ENCODE data around the gene ACSBG1. TPM values are rescaled to one million over a fixed set of nuclear protein-coding genes. Genes with fewer than 3 reads are reported as not detected.

The ACSBG1 gene
- total RNA-seq, 2 donors from 2014 or later = not detected

DNA sequence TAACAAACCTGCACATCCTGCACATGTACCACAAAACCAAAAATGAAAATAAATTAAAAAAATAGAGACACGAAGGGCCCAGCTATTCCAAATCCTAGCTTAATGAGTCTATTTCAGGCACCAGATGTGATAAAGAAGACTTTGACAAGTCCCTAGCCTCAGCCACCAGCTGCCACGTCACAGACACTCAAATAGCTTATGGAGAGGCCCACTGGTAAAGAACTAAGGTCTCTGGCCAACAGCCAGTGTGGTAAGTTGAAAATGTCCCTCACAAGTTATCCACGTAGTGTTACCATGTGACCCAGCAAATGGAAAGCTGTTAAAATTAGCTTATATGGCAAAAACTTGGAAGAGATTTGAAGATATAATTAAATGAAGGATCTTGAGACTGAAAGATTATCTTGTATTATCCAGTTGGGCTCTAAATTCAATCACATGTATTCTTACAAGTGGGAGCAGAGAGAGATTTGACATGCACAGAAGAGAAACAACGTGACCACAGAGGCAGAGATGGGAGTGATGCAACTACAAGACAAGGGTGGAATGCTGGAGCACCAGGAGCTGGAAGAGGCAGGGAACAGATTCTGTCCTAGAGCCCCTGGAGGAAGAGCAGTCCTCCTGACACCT is 10.9 kb downstream of the ACSBG1 start:
- no peak overlapping the region for H3K27ac ChIP-seq
- no peak for ATAC-seq (ENCODE audit: insufficient number of reproducible peaks, low FRiP score, low read depth)

DNA sequence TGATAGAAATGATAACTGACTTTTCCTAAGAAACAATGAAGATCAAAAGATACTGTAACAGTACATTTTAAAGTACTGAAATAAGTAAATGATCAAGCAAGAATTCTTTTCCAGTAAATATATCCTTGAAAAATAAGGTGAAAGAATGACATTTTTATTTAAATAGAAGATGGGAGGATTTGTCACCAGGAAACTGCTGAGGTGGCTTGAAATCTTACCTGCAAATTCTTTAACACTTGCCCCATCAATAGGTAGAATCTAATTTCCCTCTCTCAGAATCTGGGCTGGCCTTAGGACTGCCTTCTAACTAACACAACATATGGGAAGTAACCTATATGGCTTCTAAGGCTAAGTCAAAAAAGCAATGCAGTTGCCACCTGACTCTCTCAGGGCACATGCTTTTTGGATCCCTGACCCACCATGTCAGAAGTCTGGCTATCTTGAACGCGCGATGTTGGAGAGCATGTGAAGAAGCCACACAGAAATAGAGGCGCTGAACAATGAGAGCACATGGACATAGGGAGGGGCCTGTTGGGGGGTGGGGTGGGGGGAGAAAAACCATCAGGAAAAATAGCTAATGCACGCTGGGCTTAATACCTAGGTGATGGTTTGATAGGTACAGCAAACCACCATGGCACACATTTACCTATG is 11.5 kb downstream of the ACSBG1 start:
- TF ChIP-seq, protein P1, sequence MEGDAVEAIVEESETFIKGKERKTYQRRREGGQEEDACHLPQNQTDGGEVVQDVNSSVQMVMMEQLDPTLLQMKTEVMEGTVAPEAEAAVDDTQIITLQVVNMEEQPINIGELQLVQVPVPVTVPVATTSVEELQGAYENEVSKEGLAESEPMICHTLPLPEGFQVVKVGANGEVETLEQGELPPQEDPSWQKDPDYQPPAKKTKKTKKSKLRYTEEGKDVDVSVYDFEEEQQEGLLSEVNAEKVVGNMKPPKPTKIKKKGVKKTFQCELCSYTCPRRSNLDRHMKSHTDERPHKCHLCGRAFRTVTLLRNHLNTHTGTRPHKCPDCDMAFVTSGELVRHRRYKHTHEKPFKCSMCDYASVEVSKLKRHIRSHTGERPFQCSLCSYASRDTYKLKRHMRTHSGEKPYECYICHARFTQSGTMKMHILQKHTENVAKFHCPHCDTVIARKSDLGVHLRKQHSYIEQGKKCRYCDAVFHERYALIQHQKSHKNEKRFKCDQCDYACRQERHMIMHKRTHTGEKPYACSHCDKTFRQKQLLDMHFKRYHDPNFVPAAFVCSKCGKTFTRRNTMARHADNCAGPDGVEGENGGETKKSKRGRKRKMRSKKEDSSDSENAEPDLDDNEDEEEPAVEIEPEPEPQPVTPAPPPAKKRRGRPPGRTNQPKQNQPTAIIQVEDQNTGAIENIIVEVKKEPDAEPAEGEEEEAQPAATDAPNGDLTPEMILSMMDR (IDR thresholded peaks at IDR 0.05) = no peak
- H3K4me1 ChIP-seq (ENCODE audit: control insufficient read depth in 1 of 2, low read depth in 2 of 2) = no peaks in the 10 kb centered on the region
- DNase-seq (ENCODE audit: low spot score) = no peak
- no peaks in the 10 kb centered on the region for H3K27me3 ChIP-seq (replicated peaks; ENCODE audit: insufficient read depth)
- H3K36me3 ChIP-seq = no peaks in the 10 kb centered on the region
- no peak overlapping the region for H3K27ac ChIP-seq
- no peaks in the 10 kb centered on the region for H3K9me3 ChIP-seq
- H3K4me3 ChIP-seq = no peak overlapping the region
- no peak for ATAC-seq (ENCODE audit: insufficient number of reproducible peaks, low FRiP score, low read depth)

More for the DNA sequence above, 10.9 kb downstream of the ACSBG1 start:
- no peaks in the 10 kb centered on the region for H3K9me3 ChIP-seq
- no peaks in the 10 kb centered on the region for H3K27me3 ChIP-seq (replicated peaks; ENCODE audit: insufficient read depth)
- H3K36me3 ChIP-seq = no peaks in the 10 kb centered on the region
- H3K4me3 ChIP-seq = no peak overlapping the region
- no peak for DNase-seq (ENCODE audit: low spot score)
- no peaks in the 10 kb centered on the region for H3K4me1 ChIP-seq (ENCODE audit: control insufficient read depth in 1 of 2, low read depth in 2 of 2)
- TF ChIP-seq, protein P1 (IDR thresholded peaks at IDR 0.05) = no peak

DNA sequence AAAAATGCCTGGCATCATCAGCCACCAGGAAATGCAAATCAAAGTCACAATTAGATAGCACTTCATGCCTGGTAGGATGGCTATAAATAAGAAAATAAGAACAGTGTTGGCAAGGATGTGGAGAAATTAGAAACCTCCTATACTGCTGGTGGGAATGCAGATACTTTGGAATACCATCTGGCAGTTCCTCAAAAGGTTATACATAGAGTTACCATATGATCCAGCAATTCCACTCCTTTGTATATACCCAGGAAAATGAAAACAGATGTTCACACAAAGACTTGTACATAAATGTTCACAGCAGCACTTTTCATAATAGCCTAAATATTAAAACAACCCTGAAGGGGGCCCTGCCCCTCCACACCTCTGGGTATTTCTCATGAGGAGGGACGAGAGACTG is 13.7 kb downstream of the ACSBG1 start:
- no peaks in the 10 kb centered on the region for H3K36me3 ChIP-seq
- H3K4me3 ChIP-seq = no peak overlapping the region
- H3K27me3 ChIP-seq (replicated peaks; ENCODE audit: insufficient read depth) = no peaks in the 10 kb centered on the region
- DNase-seq (ENCODE audit: low spot score) (no peak), ATAC-seq (ENCODE audit: insufficient number of reproducible peaks, low FRiP score, low read depth) (no peak)
- TF ChIP-seq, protein P1 (IDR thresholded peaks at IDR 0.05) = no peak
- H3K27ac ChIP-seq = no peak overlapping the region
- no peaks in the 10 kb centered on the region for H3K4me1 ChIP-seq (ENCODE audit: control insufficient read depth in 1 of 2, low read depth in 2 of 2)
- H3K9me3 ChIP-seq = no peaks in the 10 kb centered on the region

DNA sequence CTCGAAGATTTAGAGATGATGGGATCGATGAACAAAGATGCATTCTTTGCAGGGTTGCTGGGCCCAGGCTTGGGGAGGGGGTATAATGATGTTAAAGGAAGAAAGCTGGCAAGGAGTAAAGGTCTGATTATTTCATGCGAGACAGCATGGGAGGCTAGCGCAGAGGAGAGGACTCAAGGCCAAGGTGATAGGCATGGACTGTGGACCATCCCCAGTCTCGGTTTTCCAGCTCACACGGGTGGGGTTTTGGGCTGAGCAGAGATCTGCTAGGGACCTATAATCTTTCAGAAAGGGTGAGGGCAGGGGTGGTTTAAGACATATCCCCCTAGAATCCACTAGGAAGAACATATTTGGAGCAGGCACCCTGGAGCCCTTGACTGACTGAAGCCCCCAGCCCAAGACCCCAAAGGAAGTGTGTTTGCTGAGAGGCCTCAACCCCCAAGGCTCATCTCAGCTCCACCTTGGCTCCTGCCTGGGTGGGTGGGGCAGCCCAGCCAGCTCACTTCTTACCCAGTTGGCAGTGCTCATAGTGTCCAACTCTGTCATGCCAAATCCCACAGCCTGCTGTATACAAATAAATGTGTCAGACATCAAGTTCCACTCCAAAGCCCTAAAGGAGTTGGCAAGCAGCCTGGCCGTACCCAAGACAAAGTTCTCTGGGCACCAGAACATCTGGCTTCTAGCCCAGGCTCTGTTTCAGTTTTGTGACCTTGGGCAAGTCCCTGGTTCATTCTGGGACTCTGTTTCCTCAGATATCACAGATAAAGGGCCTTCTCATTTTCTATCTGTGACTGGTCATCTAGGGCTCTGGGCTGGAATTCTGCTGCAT is 17.9 kb downstream of the ACSBG1 start:
- H3K36me3 ChIP-seq = no peaks in the 10 kb centered on the region
- H3K4me1 ChIP-seq (ENCODE audit: control insufficient read depth in 1 of 2, low read depth in 2 of 2) = no peaks in the 10 kb centered on the region
- no peak overlapping the region for H3K27ac ChIP-seq
- TF ChIP-seq, protein P1 (IDR thresholded peaks at IDR 0.05) = no peak
- H3K9me3 ChIP-seq = no peaks in the 10 kb centered on the region
- H3K4me3 ChIP-seq = no peak overlapping the region
- DNase-seq (ENCODE audit: low spot score) = no peak
- no peak for ATAC-seq (ENCODE audit: insufficient number of reproducible peaks, low FRiP score, low read depth)
- H3K27me3 ChIP-seq (replicated peaks; ENCODE audit: insufficient read depth) = no peaks in the 10 kb centered on the region

DNA sequence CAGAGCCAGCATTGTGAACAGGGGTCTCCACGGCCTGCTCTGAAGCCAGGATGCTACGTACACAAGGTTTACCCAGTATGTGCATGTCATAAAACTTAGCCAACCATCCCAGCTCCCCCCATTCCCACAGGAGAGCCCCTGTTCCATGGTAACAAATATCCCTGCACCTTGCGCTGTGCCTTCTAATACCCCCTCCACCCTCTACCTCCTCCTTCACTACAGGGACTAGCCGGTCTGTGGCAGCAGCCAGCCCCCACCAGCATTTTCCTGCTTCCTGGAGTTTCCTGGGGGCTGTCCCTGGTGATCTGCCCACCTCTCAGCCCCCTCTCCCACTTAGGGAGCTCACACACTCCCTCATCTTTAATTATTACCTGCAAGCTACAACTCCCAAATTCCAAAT is 20.4 kb downstream of the ACSBG1 start:
- DNase-seq (ENCODE audit: low spot score) (no peak), ATAC-seq (ENCODE audit: insufficient number of reproducible peaks, low FRiP score, low read depth) (no peak)
- no peak overlapping the region for H3K27ac ChIP-seq
- H3K36me3 ChIP-seq = no peaks in the 10 kb centered on the region
- no peaks in the 10 kb centered on the region for H3K27me3 ChIP-seq (replicated peaks; ENCODE audit: insufficient read depth)
- TF ChIP-seq, protein P1 (IDR thresholded peaks at IDR 0.05) = no peak
- no peaks in the 10 kb centered on the region for H3K9me3 ChIP-seq
- no peak overlapping the region for H3K4me3 ChIP-seq
- H3K4me1 ChIP-seq (ENCODE audit: control insufficient read depth in 1 of 2, low read depth in 2 of 2) = no peaks in the 10 kb centered on the region

All from thoracic aorta (tissue), 2 donors.